BLaER1 (cell line): ENCODE results near the gene CYP26B1.
"Not testable (repeated sequence)": the region's sequence is repeated elsewhere in the genome, so short reads cannot be mapped to it uniquely, and the experiment has no call there.

ENCODE experiments used
- H3K27ac ChIP-seq: shearing (Covaris generic); formaldehyde crosslinking; 2 replicates; pipeline ENCODE4 v1.8.1; 2022
- H3K27me3 ChIP-seq: shearing (Covaris generic); formaldehyde crosslinking; 2 replicates; pipeline ENCODE4 v1.8.1; 2022
- H3K36me3 ChIP-seq: shearing (Covaris generic); formaldehyde crosslinking; 2 replicates; pipeline ENCODE4 v1.8.1; 2022
- H3K4me1 ChIP-seq: shearing (Covaris generic); formaldehyde crosslinking; 2 replicates; pipeline ENCODE4 v1.8.1; 2022
- H3K4me2 ChIP-seq: shearing (Covaris generic); formaldehyde crosslinking; 2 replicates; pipeline ENCODE4 v1.8.1; 2022
- H3K4me3 ChIP-seq: shearing (Covaris generic); formaldehyde crosslinking; 2 replicates; pipeline ENCODE4 v1.8.1; 2022
- H3K9ac ChIP-seq: shearing (Covaris generic); formaldehyde crosslinking; 2 replicates; pipeline ENCODE4 v1.8.1; 2022
- H3K9me3 ChIP-seq: shearing (Covaris generic); formaldehyde crosslinking; 2 replicates; pipeline ENCODE4 v1.8.1; 2022
- H4K20me1 ChIP-seq: shearing (Covaris generic); formaldehyde crosslinking; 2 replicates; pipeline ENCODE4 v1.8.1; 2022
- Cebpa-rat ChIP-seq: shearing (Covaris generic); IDR thresholded peaks from 2 replicates; pipeline ENCODE4 v1.8.1; 2022

CYP26B1 gene

DNA sequence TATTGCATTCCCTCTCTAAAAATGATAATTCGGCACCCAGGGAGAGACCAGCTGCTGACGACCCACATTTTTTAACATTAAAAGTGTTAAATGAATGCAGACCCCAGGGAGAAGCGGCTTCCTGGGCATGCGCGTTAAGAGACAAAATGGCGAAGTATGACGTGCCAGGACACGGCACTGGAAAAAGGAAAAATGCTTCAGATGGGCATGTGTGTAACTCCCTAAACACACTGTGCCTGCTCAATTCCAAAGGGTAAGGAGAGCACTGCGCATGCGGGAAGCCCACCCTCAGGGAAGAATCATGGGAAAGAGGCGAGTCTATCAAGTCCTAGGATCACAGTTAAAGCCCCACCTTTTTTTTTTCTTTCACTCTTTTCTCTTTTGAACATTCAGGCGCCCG, 58.1 kb downstream of the CYP26B1 start:
- peaks cover 22% of the 10 kb centered on the region for H3K9me3 ChIP-seq
- no peak for TF ChIP-seq Cebpa-rat
- H3K36me3 ChIP-seq = no peaks in the 10 kb centered on the region
- no peak overlapping the region for H3K9ac ChIP-seq
- H3K4me1 ChIP-seq = no peaks in the 10 kb centered on the region
- H3K4me2 ChIP-seq = no peak overlapping the region
- no peaks in the 10 kb centered on the region for H4K20me1 ChIP-seq
- H3K27me3 ChIP-seq = no peaks in the 10 kb centered on the region
- no peak overlapping the region for H3K27ac ChIP-seq
- H3K4me3 ChIP-seq = no peak overlapping the region

DNA sequence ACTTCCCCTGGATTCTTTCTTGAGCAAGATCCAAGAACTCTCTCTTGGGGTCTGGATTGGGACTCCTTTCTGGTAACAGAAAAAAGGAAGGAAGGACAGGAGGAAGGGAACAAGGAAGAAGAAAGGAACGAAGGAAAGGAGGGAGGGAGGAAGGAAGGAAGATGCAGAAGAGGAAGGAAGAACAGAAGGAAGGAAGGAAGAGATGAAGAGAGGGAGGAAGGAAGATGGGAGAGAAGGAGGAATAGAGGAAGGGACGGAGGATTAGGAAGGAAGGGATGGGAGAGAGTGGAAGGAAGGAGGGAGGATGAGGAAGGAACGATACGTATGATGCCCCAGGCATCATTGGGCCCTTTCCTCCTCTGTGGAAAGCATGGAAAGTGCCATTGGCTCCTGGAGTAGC, 58.6 kb downstream of the CYP26B1 start:
- no peaks in the 10 kb centered on the region for H3K36me3 ChIP-seq
- no peaks in the 10 kb centered on the region for H4K20me1 ChIP-seq
- TF ChIP-seq Cebpa-rat = no peak
- H3K27ac ChIP-seq = no peak overlapping the region
- H3K9me3 ChIP-seq = peaks cover 22% of the 10 kb centered on the region
- no peaks in the 10 kb centered on the region for H3K4me1 ChIP-seq
- no peak overlapping the region for H3K4me2 ChIP-seq
- no peaks in the 10 kb centered on the region for H3K27me3 ChIP-seq
- H3K4me3 ChIP-seq = no peak overlapping the region
- no peak overlapping the region for H3K9ac ChIP-seq

DNA sequence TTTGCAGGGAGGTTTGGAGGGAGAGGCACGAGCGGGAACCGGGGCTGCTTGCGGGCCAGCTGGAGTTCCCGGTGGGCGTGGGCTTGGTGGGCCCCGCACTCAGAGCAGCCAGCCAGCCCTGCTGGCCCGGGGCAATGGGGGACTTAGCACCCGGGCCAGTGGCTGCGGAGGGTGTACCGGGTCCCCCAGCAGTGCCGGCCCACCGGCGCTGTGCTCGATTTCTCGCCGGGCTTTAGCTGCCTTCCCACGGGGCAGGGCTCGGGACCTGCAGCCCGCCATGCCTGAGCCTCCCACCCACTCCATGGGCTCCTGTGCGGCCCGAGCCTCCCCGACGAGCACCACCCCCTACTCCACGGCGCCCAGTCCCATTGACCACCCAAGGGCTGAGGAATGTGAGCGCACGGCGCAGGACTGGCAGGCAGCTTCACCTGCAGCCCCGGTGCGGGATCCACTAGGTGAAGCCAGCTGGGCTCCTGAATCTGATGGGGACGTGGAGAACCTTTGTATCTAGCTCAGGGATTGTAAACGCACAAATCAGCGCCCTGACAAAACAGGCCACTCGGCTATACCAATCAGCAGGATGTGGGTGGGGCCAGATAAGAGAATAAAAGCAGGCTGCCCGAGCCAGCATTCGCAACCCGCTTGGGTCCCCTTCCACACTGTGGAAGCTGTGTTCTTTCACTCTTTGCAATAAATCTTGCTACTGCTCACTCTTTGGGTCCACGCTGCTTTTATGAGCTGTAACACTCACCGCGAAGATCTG, 60.6 kb downstream of the CYP26B1 start:
- not testable (repeated sequence) for H3K4me3 ChIP-seq, H3K9ac ChIP-seq, H4K20me1 ChIP-seq, H3K4me2 ChIP-seq, H3K27me3 ChIP-seq, H3K4me1 ChIP-seq, H3K27ac ChIP-seq, H3K36me3 ChIP-seq
- peaks cover 22% of the 10 kb centered on the region for H3K9me3 ChIP-seq

DNA sequence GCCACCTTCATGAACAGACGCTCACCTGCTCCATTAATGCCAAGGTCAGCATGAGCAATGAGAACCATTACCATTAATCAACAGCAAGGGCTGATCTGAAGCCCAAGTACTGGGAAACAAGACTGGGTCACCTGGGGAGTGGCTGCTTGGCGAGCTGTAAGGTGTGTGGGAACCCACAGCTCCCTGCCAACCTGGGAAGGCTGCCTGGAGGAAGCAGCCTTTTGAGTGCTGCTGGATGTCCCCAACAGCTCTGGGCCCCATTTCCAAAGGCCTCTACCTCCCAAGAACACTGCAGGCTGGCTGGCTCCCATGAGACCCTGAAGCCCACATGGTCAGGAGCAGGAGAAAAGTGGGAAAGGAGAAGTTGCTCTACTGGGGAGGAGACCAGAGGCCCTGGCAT, 62.1 kb downstream of the CYP26B1 start:
- Histone ChIP-seq H3K4me1 (no peaks in the 10 kb centered on the region), H3K36me3 (no peaks in the 10 kb centered on the region), H3K27ac (no peak overlapping the region), H3K27me3 (no peaks in the 10 kb centered on the region), H3K9ac (no peak overlapping the region), H3K4me3 (no peak overlapping the region), H3K4me2 (no peak overlapping the region), H3K9me3 (peaks cover 34% of the 10 kb centered on the region), H4K20me1 (no peaks in the 10 kb centered on the region)
- no peak for TF ChIP-seq Cebpa-rat

DNA sequence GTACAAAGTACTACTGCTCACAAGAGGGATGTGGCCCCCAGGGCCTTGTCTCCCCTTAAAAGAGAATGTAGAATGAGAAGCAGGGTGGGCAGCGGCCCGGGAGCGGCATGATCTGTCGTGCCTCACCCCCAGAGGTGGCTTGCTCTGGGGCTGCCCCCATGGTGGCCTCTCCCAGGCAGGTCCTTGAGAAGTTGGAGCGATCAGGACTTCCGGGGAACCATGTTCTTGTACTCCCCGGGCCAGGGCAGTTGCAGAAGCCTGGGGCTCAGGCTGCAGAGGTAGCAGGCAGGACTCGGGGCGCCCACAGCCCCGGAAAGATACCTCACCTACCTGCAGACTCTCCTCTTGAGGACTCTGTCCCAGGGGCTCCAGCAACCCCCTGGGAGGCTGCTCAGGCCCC, 62.6 kb downstream of the CYP26B1 start:
- TF ChIP-seq Cebpa-rat = no peak
- peaks cover 39% of the 10 kb centered on the region for H3K9me3 ChIP-seq
- H4K20me1 ChIP-seq = no peaks in the 10 kb centered on the region
- H3K4me3 ChIP-seq = no peak overlapping the region
- H3K9ac ChIP-seq = no peak overlapping the region
- H3K27me3 ChIP-seq = no peaks in the 10 kb centered on the region
- no peak overlapping the region for H3K4me2 ChIP-seq
- H3K4me1 ChIP-seq = no peaks in the 10 kb centered on the region
- H3K36me3 ChIP-seq = no peaks in the 10 kb centered on the region
- no peak overlapping the region for H3K27ac ChIP-seq

DNA sequence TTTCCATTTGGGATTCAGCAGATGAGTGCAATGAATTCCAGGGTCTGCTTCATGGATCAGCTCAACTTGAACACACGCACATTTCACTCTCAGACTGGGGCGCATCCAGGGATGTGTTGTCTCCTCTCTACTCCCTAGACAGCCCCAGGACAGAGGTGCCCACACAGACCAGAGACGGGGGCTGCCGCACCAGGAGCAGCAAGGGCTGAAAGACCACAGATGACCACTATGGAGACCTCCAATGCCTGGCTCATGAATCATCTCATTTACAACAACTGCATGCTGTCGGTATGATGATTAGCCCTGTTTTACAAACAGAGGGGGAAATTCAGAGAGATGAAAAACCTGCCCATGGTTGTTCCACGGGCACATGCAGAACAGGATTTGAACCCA, 63.1 kb downstream of the CYP26B1 start:
- Histone ChIP-seq H4K20me1 (no peaks in the 10 kb centered on the region), H3K36me3 (no peaks in the 10 kb centered on the region), H3K27me3 (no peaks in the 10 kb centered on the region), H3K4me3 (no peak overlapping the region), H3K9ac (no peak overlapping the region), H3K9me3 (peaks cover 39% of the 10 kb centered on the region), H3K27ac (no peak overlapping the region), H3K4me1 (no peaks in the 10 kb centered on the region), H3K4me2 (no peak overlapping the region)
- TF ChIP-seq Cebpa-rat = no peak

DNA sequence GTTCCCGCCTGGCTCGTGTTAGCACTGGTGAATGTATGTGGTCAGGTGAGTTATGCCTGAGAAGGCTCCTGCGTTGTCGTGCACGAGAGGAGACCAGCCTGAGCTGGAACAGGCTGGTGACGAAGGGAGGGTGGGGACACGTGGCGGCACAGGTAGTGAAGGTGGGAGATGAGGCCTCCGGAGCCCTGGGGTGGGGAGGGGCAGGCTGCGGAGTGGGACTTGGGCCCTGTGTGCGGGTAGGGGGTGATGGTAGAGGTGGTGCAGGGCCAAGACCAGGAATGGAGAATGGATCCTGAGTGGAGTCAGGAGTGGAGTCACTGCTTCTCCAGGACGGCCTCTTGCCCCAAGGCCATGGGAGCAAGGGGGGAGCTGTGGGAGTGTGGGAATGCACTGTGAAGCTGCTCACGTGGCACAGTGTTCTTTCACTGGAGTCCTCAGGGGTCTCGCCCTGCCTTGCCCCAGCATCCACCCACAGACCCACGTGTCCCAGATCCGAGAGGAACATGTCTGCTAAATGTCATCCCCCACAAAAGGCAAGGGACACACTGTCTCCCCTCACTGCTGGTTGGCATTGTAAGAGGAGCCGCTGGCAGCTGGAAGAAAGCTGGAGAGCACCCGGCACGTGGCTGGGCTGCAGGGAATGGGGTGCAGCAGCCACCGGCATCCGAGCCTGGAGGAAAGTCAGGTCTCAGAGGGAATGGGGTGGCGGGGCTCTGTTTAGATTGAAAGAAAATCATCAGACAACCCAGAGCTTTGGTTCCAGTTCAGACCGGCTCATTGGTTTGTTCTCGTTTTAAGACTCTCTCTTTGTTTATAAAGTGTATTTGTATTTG, 63.7 kb downstream of the CYP26B1 start:
- Histone ChIP-seq H3K4me2 (no peak overlapping the region), H3K4me1 (no peaks in the 10 kb centered on the region), H3K27ac (no peak overlapping the region), H3K9ac (no peak overlapping the region), H3K36me3 (no peaks in the 10 kb centered on the region), H4K20me1 (no peaks in the 10 kb centered on the region), H3K27me3 (no peaks in the 10 kb centered on the region), H3K4me3 (no peak overlapping the region), H3K9me3 (peaks cover 36% of the 10 kb centered on the region)
- no peak for TF ChIP-seq Cebpa-rat

DNA sequence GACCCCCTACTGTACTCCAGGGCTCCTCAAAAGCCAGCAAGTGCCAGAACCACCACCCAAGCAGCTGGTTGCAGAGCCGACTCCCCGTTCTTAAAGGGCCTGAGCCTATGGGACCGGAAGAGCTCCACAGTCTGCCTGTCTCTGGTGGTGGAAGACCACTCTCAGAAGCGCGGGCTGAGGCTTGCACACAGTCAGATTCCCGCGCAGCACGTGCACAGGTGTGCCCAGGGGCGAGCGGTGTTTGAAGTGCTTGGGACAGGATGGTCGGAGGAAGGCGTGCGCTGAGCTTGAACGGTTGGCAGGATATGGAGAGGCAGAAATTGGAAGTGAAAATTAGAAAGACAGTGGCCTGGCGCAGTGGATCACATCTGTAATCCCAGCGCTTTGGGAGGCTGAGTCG, 64.8 kb downstream of the CYP26B1 start:
- H3K4me3 ChIP-seq = no peak overlapping the region
- no peak overlapping the region for H3K27ac ChIP-seq
- no peaks in the 10 kb centered on the region for H3K4me1 ChIP-seq
- no peak overlapping the region for H3K4me2 ChIP-seq
- no peaks in the 10 kb centered on the region for H3K36me3 ChIP-seq
- peaks cover 30% of the 10 kb centered on the region for H3K9me3 ChIP-seq
- no peak overlapping the region for H3K9ac ChIP-seq
- TF ChIP-seq Cebpa-rat = no peak
- no peaks in the 10 kb centered on the region for H4K20me1 ChIP-seq
- H3K27me3 ChIP-seq = no peaks in the 10 kb centered on the region

DNA sequence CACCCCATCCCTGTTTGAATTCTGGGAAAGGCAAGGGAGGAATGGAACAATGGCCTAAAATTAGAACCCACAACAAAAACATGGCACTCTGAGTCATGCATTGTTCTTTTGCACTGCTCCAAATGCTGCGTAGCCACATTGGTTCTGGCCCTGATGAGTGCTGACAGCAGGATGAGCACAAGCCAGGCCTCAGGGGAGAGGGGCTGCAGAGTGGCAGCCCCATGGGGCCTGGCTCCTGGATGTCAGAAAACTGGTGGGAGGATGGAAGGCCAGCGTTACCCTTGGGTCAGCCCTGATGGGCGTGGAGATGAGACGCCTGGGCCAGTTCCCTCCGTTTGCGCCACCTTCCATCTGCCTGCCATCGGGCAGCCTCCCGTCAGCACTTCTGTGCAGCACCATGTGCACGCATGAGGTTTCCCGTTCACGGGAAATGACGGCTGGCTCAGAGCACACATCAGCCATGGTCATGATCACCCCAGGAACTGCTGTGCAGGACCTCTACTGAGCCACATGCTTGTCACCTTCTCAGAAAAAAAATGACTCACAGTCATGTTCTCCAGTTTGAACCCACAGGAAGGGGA, 65.6 kb downstream of the CYP26B1 start:
- no peaks in the 10 kb centered on the region for H4K20me1 ChIP-seq
- H3K9me3 ChIP-seq = peaks cover 29% of the 10 kb centered on the region
- H3K4me3 ChIP-seq = no peak overlapping the region
- no peak for TF ChIP-seq Cebpa-rat
- H3K36me3 ChIP-seq = no peaks in the 10 kb centered on the region
- H3K4me1 ChIP-seq = no peaks in the 10 kb centered on the region
- no peaks in the 10 kb centered on the region for H3K27me3 ChIP-seq
- H3K9ac ChIP-seq = no peak overlapping the region
- no peak overlapping the region for H3K4me2 ChIP-seq
- H3K27ac ChIP-seq = no peak overlapping the region

DNA sequence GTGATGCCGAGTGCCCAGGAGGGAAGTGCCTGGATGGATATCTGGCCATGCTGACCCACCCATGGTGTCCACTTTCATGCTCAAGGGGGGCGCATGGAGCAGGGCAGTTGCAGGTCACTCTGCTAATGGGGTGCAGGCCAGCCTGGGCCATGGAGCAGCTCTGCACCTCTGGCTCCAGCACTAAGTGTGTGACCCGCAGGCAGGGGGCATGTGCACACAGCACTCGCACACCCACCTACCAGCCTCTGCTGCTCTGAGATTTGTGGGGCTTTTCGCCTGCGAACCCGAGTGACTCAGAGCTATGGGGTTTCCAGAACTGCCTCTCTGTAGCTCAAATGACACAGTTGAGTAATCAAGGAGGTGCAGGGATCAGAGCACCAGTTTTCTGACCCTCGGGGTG, 66.2 kb downstream of the CYP26B1 start:
- no peaks in the 10 kb centered on the region for H4K20me1 ChIP-seq
- no peak overlapping the region for H3K4me2 ChIP-seq
- H3K36me3 ChIP-seq = no peaks in the 10 kb centered on the region
- H3K4me3 ChIP-seq = no peak overlapping the region
- no peak for TF ChIP-seq Cebpa-rat
- H3K27ac ChIP-seq = no peak overlapping the region
- H3K9me3 ChIP-seq = peaks cover 22% of the 10 kb centered on the region
- no peaks in the 10 kb centered on the region for H3K4me1 ChIP-seq
- no peaks in the 10 kb centered on the region for H3K27me3 ChIP-seq
- H3K9ac ChIP-seq = no peak overlapping the region
